ENCODE measurements around the gene KDM4D. TPM values are rescaled to one million over a fixed set of nuclear protein-coding genes. Genes with fewer than 3 reads are reported as not detected.

The KDM4D gene
- total RNA-seq, 4 donors from 2014 or later = under 0.01 to 1.9 (median 0.70) TPM; not detected in 1

- DNase-seq = no peak
- H3K36me3 ChIP-seq = no peaks in the 10 kb centered on the region
- H3K27me3 ChIP-seq = no peaks in the 10 kb centered on the region
- peaks cover 0 to 6% of the 10 kb centered on the region in 2 donors for H3K4me1 ChIP-seq
- TF ChIP-seq POLR2A (IDR thresholded peaks at IDR 0.05) (no peak), CTCF (IDR thresholded peaks at IDR 0.05) (no peak)
- H3K9me3 ChIP-seq = no peaks in the 10 kb centered on the region
- intact Hi-C loops (cut with DNase I; ENCODE audit: low total_unique reads) = no loop called here
- H3K4me3 ChIP-seq = no peak overlapping the region
- peak overlapping the region in 1 of 2 donors; percentile 60 for H3K27ac ChIP-seq
Observed at GRCh38 chr11:94939346-94939745, 34.2 kb upstream of the KDM4D start.

GRCh38 chr11:94941131-94941530 is 32.4 kb upstream of the KDM4D start:
- H3K4me1 ChIP-seq = peaks cover 0 to 6% of the 10 kb centered on the region in 2 donors
- no peak for DNase-seq
- no peaks in the 10 kb centered on the region for H3K27me3 ChIP-seq
- TF ChIP-seq CTCF (IDR thresholded peaks at IDR 0.05) = no peak
- TF ChIP-seq POLR2A (IDR thresholded peaks at IDR 0.05) = no peak
- H3K27ac ChIP-seq = no peak overlapping the region
- H3K4me3 ChIP-seq = no peak overlapping the region
- H3K36me3 ChIP-seq = no peaks in the 10 kb centered on the region
- intact Hi-C loops (cut with DNase I; ENCODE audit: low total_unique reads) = no loop called here
- H3K9me3 ChIP-seq = no peaks in the 10 kb centered on the region

GRCh38 chr11:94946812-94947211 is 26.7 kb upstream of the KDM4D start:
- H3K27ac ChIP-seq = no peak overlapping the region
- no peak for DNase-seq
- no peak overlapping the region for H3K4me3 ChIP-seq
- intact Hi-C loops (cut with DNase I; ENCODE audit: low total_unique reads) = no loop called here
- H3K27me3 ChIP-seq = no peaks in the 10 kb centered on the region
- H3K4me1 ChIP-seq = no peaks in the 10 kb centered on the region
- TF ChIP-seq POLR2A (IDR thresholded peaks at IDR 0.05) (no peak), CTCF (IDR thresholded peaks at IDR 0.05) (no peak)
- no peaks in the 10 kb centered on the region for H3K36me3 ChIP-seq
- H3K9me3 ChIP-seq = no peaks in the 10 kb centered on the region

GRCh38 chr11:94948070-94948617 is 25.4 kb upstream of the KDM4D start:
- Histone ChIP-seq H3K9me3 (no peaks in the 10 kb centered on the region), H3K27ac (peak overlapping the region; percentile 28 to 56), H3K4me1 (no peaks in the 10 kb centered on the region), H3K27me3 (no peaks in the 10 kb centered on the region), H3K4me3 (no peak overlapping the region), H3K36me3 (no peaks in the 10 kb centered on the region)
- no peak for DNase-seq
- TF ChIP-seq CTCF (IDR thresholded peaks at IDR 0.05) (no peak), POLR2A (IDR thresholded peaks at IDR 0.05) (no peak)
- intact Hi-C loops (cut with DNase I; ENCODE audit: low total_unique reads) = no loop called here

- H3K4me1 ChIP-seq = no peaks in the 10 kb centered on the region
- no peaks in the 10 kb centered on the region for H3K9me3 ChIP-seq
- no peak overlapping the region for H3K4me3 ChIP-seq
- DNase-seq = no peak
- H3K36me3 ChIP-seq = no peaks in the 10 kb centered on the region
- intact Hi-C loops (cut with DNase I; ENCODE audit: low total_unique reads) = no loop called here
- no peak for TF ChIP-seq CTCF (IDR thresholded peaks at IDR 0.05)
- no peak for TF ChIP-seq POLR2A (IDR thresholded peaks at IDR 0.05)
- no peak overlapping the region for H3K27ac ChIP-seq
- no peaks in the 10 kb centered on the region for H3K27me3 ChIP-seq
Observed at GRCh38 chr11:94954753-94955152, 18.8 kb upstream of the KDM4D start.
